Brain microvascular endothelial cell (primary cell): Measurements from ENCODE around the gene FCHO1.

Experiments used
- DNase-seq: peaks from one replicate; pipeline ENCODE4 v3.0.0-alpha.2; 2020
- H3K27ac ChIP-seq: fragments of 250-450 bp; sonication (Bioruptor Pico); 2 replicates; pipeline ENCODE4 v1.5.1; 2020; ENCODE audit warnings: mild to moderate bottlenecking, moderate library complexity
- H3K27me3 ChIP-seq: fragments of 250-450 bp; sonication (Bioruptor Pico); replicated peaks from 2 replicates; pipeline ENCODE4 v1.5.1; 2020; ENCODE audit warnings: mild to moderate bottlenecking
- H3K36me3 ChIP-seq: fragments of 250-450 bp; sonication (Bioruptor Pico); replicated peaks from 2 replicates; pipeline ENCODE4 v1.5.1; 2020; ENCODE audit warnings: mild to moderate bottlenecking
- H3K4me3 ChIP-seq: 2 replicates; pipeline ENCODE4 v1.5.1; 2011; ENCODE audit warnings: low read depth, mild to moderate bottlenecking, control low read depth, low read length, moderate library complexity
- CTCF ChIP-seq: IDR thresholded peaks from 2 replicates; pipeline ENCODE4 v1.5.1; 2011; ENCODE audit warnings: low read depth, mild to moderate bottlenecking, moderate library complexity, low read length, control low read depth, inconsistent platforms; ENCODE audit errors: missing control alignments
- in situ Hi-C: cut with HindIII; loops from 2 replicates; pipeline ENCODE4 v1.10.0; 2017; ENCODE audit warnings: low sequenced_read_pairs, low pct_ligation_motif_present

The FCHO1 gene

GRCh38 chr19:17761148-17761547 lies 9.9 kb downstream of the FCHO1 start:
- Histone ChIP-seq H3K4me3 (no peak overlapping the region), H3K36me3 (no peaks in the 10 kb centered on the region), H3K27ac (no peak overlapping the region), H3K27me3 (no peaks in the 10 kb centered on the region)
- TF ChIP-seq CTCF: no peak
- in situ Hi-C loops: no loop called here
- no peak for DNase-seq

- Histone ChIP-seq H3K27me3 (no peaks in the 10 kb centered on the region), H3K4me3 (no peak overlapping the region), H3K36me3 (no peaks in the 10 kb centered on the region), H3K27ac (no peak overlapping the region)
- peak; percentile 83 for DNase-seq
- no peak for TF ChIP-seq CTCF
- in situ Hi-C loops: no loop called here
Measured at GRCh38 chr19:17762505-17763229, 11.4 kb downstream of the FCHO1 start.

- H3K27ac ChIP-seq: no peak overlapping the region
- H3K36me3 ChIP-seq: no peaks in the 10 kb centered on the region
- H3K27me3 ChIP-seq: no peaks in the 10 kb centered on the region
- in situ Hi-C loops: no loop called here
- DNase-seq: no peak
- H3K4me3 ChIP-seq: no peak overlapping the region
- no peak for TF ChIP-seq CTCF
Measured at GRCh38 chr19:17764348-17764747, 13.1 kb downstream of the FCHO1 start.

GRCh38 chr19:17765069-17765618 lies 13.9 kb downstream of the FCHO1 start:
- H3K27me3 ChIP-seq: no peaks in the 10 kb centered on the region
- H3K27ac ChIP-seq: no peak overlapping the region
- in situ Hi-C loops: no loop called here
- no peak for TF ChIP-seq CTCF
- H3K36me3 ChIP-seq: no peaks in the 10 kb centered on the region
- no peak for DNase-seq
- H3K4me3 ChIP-seq: no peak overlapping the region

GRCh38 chr19:17766543-17767131 lies 15.4 kb downstream of the FCHO1 start:
- Histone ChIP-seq H3K36me3 (no peaks in the 10 kb centered on the region), H3K27me3 (no peaks in the 10 kb centered on the region), H3K4me3 (no peak overlapping the region), H3K27ac (no peak overlapping the region)
- peak; percentile 83 for DNase-seq
- in situ Hi-C loops: no loop called here
- TF ChIP-seq CTCF: peak; percentile 98
